ENCODE results near the gene RNF213. TPM values are rescaled to one million over a fixed set of nuclear protein-coding genes. Genes with fewer than 3 reads are reported as not detected.

RNF213 gene
- total and polyA plus RNA-seq, 2 of the 8 experiments (the other 6 are each of a cell fraction or from before 2014, with no cell fraction given), result 33.8 to 62.8 TPM

DNA sequence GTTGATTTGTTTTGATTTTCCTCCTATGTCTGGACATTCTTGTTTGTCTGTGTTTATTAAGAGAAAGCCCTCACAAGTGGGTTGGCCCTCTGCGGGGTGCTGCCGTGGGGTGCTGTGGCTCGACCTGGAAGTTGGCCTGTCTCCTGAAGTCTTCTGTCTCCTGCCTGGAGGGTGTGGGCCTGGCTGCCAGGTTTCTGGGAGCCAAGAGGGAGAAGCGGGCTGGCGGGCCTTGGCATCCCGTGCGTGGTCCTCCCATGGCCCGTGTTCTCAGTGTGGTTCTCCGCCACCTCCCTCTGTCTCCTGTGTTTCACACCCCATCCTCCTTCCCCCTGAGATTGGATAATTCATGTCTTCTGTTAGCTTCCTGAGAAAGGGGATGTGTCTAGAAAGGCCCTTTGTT is 69.6 kb downstream of the RNF213 start:
- Histone ChIP-seq H3K27ac (ENCODE audit: low read depth, low read length) (no peak overlapping the region), H4K8ac (ENCODE audit: extremely low read depth, insufficient read depth, low read length) (no peak overlapping the region), H2BK20ac (ENCODE audit: low read length) (no peak overlapping the region), H3K4me1 (replicated peaks in 1 of 4; ENCODE audit: control insufficient read depth in 3 of 4, insufficient read depth in 4 of 4, low read length in 3 of 4) (no peaks in the 10 kb centered on the region), H3K9ac (replicated peaks in 1 of 4; ENCODE audit: extremely low read depth in 1 of 4, low read depth in 3 of 4, low read length in 3 of 4) (no peak overlapping the region), H3K56ac (replicated peaks; ENCODE audit: insufficient read length, low read depth, low read length) (no peak overlapping the region), H3K23me2 (ENCODE audit: low read depth, low read length) (no peaks in the 10 kb centered on the region), H3K9me3 (ENCODE audit: insufficient read depth in 2 of 2, low read depth in 1 of 2, low read length in 1 of 2) (no peaks in the 10 kb centered on the region), H2BK12ac (ENCODE audit: low read depth, low read length) (no peak overlapping the region), H4K5ac (ENCODE audit: insufficient read length, low read depth, low read length) (no peak overlapping the region), H2BK5ac (ENCODE audit: low read depth, low read length) (no peak overlapping the region), H3K23ac (ENCODE audit: insufficient read length) (no peak overlapping the region), H3K18ac (ENCODE audit: extremely low read depth, low read length) (no peak overlapping the region), H2BK120ac (replicated peaks; ENCODE audit: low read depth, low read length) (no peak overlapping the region), H3K36me3 (ENCODE audit: control insufficient read depth in 2 of 4, insufficient read depth in 4 of 4, low read length in 3 of 4) (peaks cover 9 to 43% (median 37%) of the 10 kb centered on the region in 4 experiments; a peak in 7 of 8 replicates), H3K27me3 (replicated peaks in 1 of 4; ENCODE audit: control insufficient read depth in 3 of 4, extremely low read depth in 1 of 4, insufficient read depth in 3 of 4, low read length in 3 of 4) (no peaks in the 10 kb centered on the region), H2AFZ (ENCODE audit: low read length) (no peak overlapping the region), H3K4me2 (ENCODE audit: insufficient read depth in 1 of 2, low read depth in 2 of 2, low read length in 2 of 2) (no peak overlapping the region), H2AK5ac (ENCODE audit: low read depth, low read length) (no peak overlapping the region), H2BK15ac (ENCODE audit: low read length) (no peak overlapping the region), H4K20me1 (replicated peaks in 1 of 2; ENCODE audit: control insufficient read depth in 1 of 2, insufficient read depth in 2 of 2, low read length in 2 of 2) (peaks cover 0 to 3% of the 10 kb centered on the region in 2 experiments), H3K79me2 (ENCODE audit: control insufficient read depth in 1 of 2, insufficient read depth in 2 of 2, low read length in 2 of 2) (no peaks in the 10 kb centered on the region), H4K91ac (replicated peaks; ENCODE audit: insufficient read length, low read length) (no peak overlapping the region), H3K4ac (replicated peaks; ENCODE audit: insufficient read length, low read depth, low read length) (no peak overlapping the region), H3K4me3 (ENCODE audit: extremely low read depth in 1 of 4, insufficient read depth in 2 of 4, low read depth in 3 of 4, low read length in 4 of 4) (no peak overlapping the region), H3K79me1 (ENCODE audit: low read depth, low read length) (0 out of 2 replicates have a peak, but pooled peaks cover 3% of the 10 kb centered on the region), H3K14ac (ENCODE audit: insufficient read length) (no peak overlapping the region)
- ChIA-PET CTCF (ENCODE audit: partially characterized antibody) (no interaction called here), POLR2A (ENCODE audit: partially characterized antibody) (no interaction called here)
- WGBS, 2 experiments (ENCODE audit: extremely low coverage in 1 of 2, insufficient coverage in 1 of 2, insufficient read length in 1 of 2, insufficient replicate concordance in 2 of 2, low coverage in 1 of 2, low lambda C conversion rate in 2 of 2, missing lambda C conversion rate in 1 of 2), result 94% methylated on average over 9 of the region's 9 CpGs; no CpG with 5 or more reads in 1 of the 2 experiments
- TF ChIP-seq POLR2AphosphoS5 (IDR thresholded peaks at IDR 0.05; ENCODE audit: low read depth, low read length), result no peak
- TF ChIP-seq CTBP2 (IDR thresholded peaks at IDR 0.05; ENCODE audit: borderline replicate concordance, insufficient read depth, insufficient read length, low read length), result no peak
- no peak for TF ChIP-seq KDM1A (IDR thresholded peaks at IDR 0.05; ENCODE audit: borderline replicate concordance, low read length)
- no peak for TF ChIP-seq GABPA (IDR thresholded peaks at IDR 0.05; ENCODE audit: borderline replicate concordance, insufficient read depth, low read length)
- no peak for TF ChIP-seq GTF2F1 (IDR thresholded peaks at IDR 0.05; ENCODE audit: borderline replicate concordance, low read depth, low read length)
- no peak for TF ChIP-seq TAF1 (IDR thresholded peaks at IDR 0.05; ENCODE audit: low read depth, low read length)
- TF ChIP-seq SIX5 (IDR thresholded peaks at IDR 0.05; ENCODE audit: low read depth, low read length), result no peak
- TF ChIP-seq RFX5 (IDR thresholded peaks at IDR 0.05; ENCODE audit: borderline replicate concordance, low read depth, low read length), result no peak
- no peak for FAIRE-seq
- DNase-seq (ENCODE audit: low read depth in 1 of 2, low spot score in 2 of 2), result no peak

Measured in H1 (cell line).